ENCODE data around the gene C19orf67. TPM values are rescaled to one million over a fixed set of nuclear protein-coding genes. Genes with fewer than 3 reads are reported as not detected.

The C19orf67 gene
- total RNA-seq, 1 experiment from 2014 or later, result not detected

DNA sequence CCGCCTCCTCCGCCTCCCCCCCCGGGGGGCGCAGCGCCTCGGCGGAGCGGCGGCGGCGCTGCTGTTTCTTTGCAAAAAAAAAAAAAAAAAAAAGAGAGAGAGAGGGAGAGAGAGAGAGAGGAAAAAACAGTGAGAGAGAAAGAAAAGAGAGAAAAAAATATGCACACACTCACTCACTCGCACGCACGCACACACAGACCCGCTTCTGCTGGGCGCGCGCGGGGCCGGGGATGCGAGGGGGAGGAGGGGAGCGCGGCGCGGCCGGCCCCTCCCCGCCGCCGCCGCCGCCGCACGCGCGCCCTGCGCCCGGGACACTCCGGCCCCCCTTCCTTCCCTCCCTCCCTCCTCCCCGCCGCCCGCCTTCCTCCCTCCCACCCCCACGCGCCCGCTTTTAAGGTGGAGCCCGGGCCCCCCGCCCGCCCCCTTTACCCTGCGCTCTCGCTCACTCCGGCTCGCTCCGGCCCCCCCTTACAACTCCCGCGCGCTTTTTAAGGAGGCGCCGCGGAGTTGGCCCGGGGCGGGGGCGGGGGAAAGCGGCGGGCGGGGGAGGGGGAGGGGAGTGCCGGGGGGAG is 5.0 kb upstream of the C19orf67 start, which contains the start of gene SAMD1:
Gene SAMD1, minus strand, starts transcription at position 243 of the 572 bp plus-strand sequence.
- H3K4me1 Mint-ChIP-seq (ENCODE audit: low read depth, unreplicated experiment), result peaks cover 14% of the 10 kb centered on the region
- H3K27ac Mint-ChIP-seq (ENCODE audit: unreplicated experiment), result peak within 1 kb of the TSS; percentile 78
- CTCF ChIA-PET, result interaction anchor here (0.8 kb wide), 1 partner anchor 46 kb away, joined by 7 read pairs; the partner anchor contains the start of gene ASF1B
- H3K9me3 Mint-ChIP-seq (ENCODE audit: unreplicated experiment), result no peaks in the 10 kb centered on the region
- peaks cover 7% of the 10 kb centered on the region; the same call in 1 of the 2 replicates for H3K9me3 ChIP-seq
- H3K27me3 ChIP-seq (replicated peaks; ENCODE audit: control insufficient read depth, insufficient read depth, low read length), result no peaks in the 10 kb centered on the region
- H3K36me3 ChIP-seq (ENCODE audit: control insufficient read depth, insufficient read depth, low read length), result no peaks in the 10 kb centered on the region
- peaks cover 38% of the 10 kb centered on the region for H3K36me3 Mint-ChIP-seq (ENCODE audit: insufficient read depth, unreplicated experiment)
- H3K4me1 ChIP-seq, result no peaks in the 10 kb centered on the region
- H3K4me3 Mint-ChIP-seq (ENCODE audit: unreplicated experiment), result peak within 1 kb of the TSS; percentile 76
- DNase-seq, result peak; percentile 80 to 90
- POLR2A ChIA-PET, result no interaction called here
- intact Hi-C loops (cut with micrococcal nuclease; ENCODE audit: unreplicated experiment), result no loop called here
- peak within 1 kb of the TSS; percentile 63 for H3K4me3 ChIP-seq (ENCODE audit: low read depth, low read length)
- TF ChIP-seq, protein P1, sequence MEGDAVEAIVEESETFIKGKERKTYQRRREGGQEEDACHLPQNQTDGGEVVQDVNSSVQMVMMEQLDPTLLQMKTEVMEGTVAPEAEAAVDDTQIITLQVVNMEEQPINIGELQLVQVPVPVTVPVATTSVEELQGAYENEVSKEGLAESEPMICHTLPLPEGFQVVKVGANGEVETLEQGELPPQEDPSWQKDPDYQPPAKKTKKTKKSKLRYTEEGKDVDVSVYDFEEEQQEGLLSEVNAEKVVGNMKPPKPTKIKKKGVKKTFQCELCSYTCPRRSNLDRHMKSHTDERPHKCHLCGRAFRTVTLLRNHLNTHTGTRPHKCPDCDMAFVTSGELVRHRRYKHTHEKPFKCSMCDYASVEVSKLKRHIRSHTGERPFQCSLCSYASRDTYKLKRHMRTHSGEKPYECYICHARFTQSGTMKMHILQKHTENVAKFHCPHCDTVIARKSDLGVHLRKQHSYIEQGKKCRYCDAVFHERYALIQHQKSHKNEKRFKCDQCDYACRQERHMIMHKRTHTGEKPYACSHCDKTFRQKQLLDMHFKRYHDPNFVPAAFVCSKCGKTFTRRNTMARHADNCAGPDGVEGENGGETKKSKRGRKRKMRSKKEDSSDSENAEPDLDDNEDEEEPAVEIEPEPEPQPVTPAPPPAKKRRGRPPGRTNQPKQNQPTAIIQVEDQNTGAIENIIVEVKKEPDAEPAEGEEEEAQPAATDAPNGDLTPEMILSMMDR (IDR thresholded peaks at IDR 0.05; ENCODE audit: insufficient read depth in 1 of 2, low read depth in 1 of 2, low read length in 1 of 2, severe bottlenecking in 1 of 2, unreplicated experiment in 1 of 2), result no peak
- BruUV-seq (replicated peaks), result no TSS peak
- H3K27me3 Mint-ChIP-seq (ENCODE audit: insufficient read depth, unreplicated experiment), result no peaks in the 10 kb centered on the region

- H3K9me3 Mint-ChIP-seq (ENCODE audit: unreplicated experiment), result no peaks in the 10 kb centered on the region
- peak overlapping the region; percentile 29 for H3K27ac Mint-ChIP-seq (ENCODE audit: unreplicated experiment)
- Histone ChIP-seq H3K9me3 (peaks cover 7% of the 10 kb centered on the region; the same call in 1 of the 2 replicates), H3K36me3 (ENCODE audit: control insufficient read depth, insufficient read depth, low read length) (no peaks in the 10 kb centered on the region), H3K4me3 (ENCODE audit: low read depth, low read length) (peak overlapping the region; percentile 63), H3K4me1 (no peaks in the 10 kb centered on the region), H3K27me3 (replicated peaks; ENCODE audit: control insufficient read depth, insufficient read depth, low read length) (no peaks in the 10 kb centered on the region)
- peak overlapping the region; percentile 76 for H3K4me3 Mint-ChIP-seq (ENCODE audit: unreplicated experiment)
- intact Hi-C loops (cut with micrococcal nuclease; ENCODE audit: unreplicated experiment), result no loop called here
- H3K4me1 Mint-ChIP-seq (ENCODE audit: low read depth, unreplicated experiment), result peaks cover 14% of the 10 kb centered on the region
- ChIA-PET POLR2A (interaction anchor here (0.6 to 0.7 kb wide), 2 partner anchors 239 to 600 kb away, joined by 4 to 6 read pairs; partner anchors contain the start of gene ZNF333), CTCF (interaction anchor here (0.8 kb wide), 1 partner anchor 47 kb away, joined by 7 read pairs; the partner anchor contains the start of gene ASF1B)
- no TSS peak for BruUV-seq (replicated peaks)
- peaks cover 36% of the 10 kb centered on the region for H3K36me3 Mint-ChIP-seq (ENCODE audit: insufficient read depth, unreplicated experiment)
- DNase-seq, result peak; percentile 62 to 69
- H3K27me3 Mint-ChIP-seq (ENCODE audit: insufficient read depth, unreplicated experiment), result no peaks in the 10 kb centered on the region
- TF ChIP-seq, protein P1 (IDR thresholded peaks at IDR 0.05; ENCODE audit: insufficient read depth in 1 of 2, low read depth in 1 of 2, low read length in 1 of 2, severe bottlenecking in 1 of 2, unreplicated experiment in 1 of 2), result no peak
Measured at GRCh38 chr19:14089662-14090508, 4.3 kb upstream of the C19orf67 start.

- Mint-ChIP-seq H3K4me1 (ENCODE audit: low read depth, unreplicated experiment) (peaks cover 14% of the 10 kb centered on the region), H3K36me3 (ENCODE audit: insufficient read depth, unreplicated experiment) (peaks cover 30% of the 10 kb centered on the region), H3K27ac (ENCODE audit: unreplicated experiment) (peak overlapping the region; percentile 29), H3K4me3 (ENCODE audit: unreplicated experiment) (peak overlapping the region; percentile 76), H3K27me3 (ENCODE audit: insufficient read depth, unreplicated experiment) (no peaks in the 10 kb centered on the region), H3K9me3 (ENCODE audit: unreplicated experiment) (no peaks in the 10 kb centered on the region)
- no peaks in the 10 kb centered on the region for H3K27me3 ChIP-seq (replicated peaks; ENCODE audit: control insufficient read depth, insufficient read depth, low read length)
- BruUV-seq (replicated peaks), result no TSS peak
- no peak for DNase-seq
- no peaks in the 10 kb centered on the region for H3K36me3 ChIP-seq (ENCODE audit: control insufficient read depth, insufficient read depth, low read length)
- intact Hi-C loops (cut with micrococcal nuclease; ENCODE audit: unreplicated experiment), result no loop called here
- ChIA-PET POLR2A (no interaction called here), CTCF (no interaction called here)
- H3K4me1 ChIP-seq, result no peaks in the 10 kb centered on the region
- H3K9me3 ChIP-seq, result peaks cover 7% of the 10 kb centered on the region; the same call in 1 of the 2 replicates
- peak overlapping the region; percentile 63 for H3K4me3 ChIP-seq (ENCODE audit: low read depth, low read length)
- TF ChIP-seq, protein P1 (IDR thresholded peaks at IDR 0.05; ENCODE audit: insufficient read depth in 1 of 2, low read depth in 1 of 2, low read length in 1 of 2, severe bottlenecking in 1 of 2, unreplicated experiment in 1 of 2), result peak in 1 of 2 experiments; percentile 14
Measured at GRCh38 chr19:14089412-14089661, 3.8 kb upstream of the C19orf67 start.
